ENCODE data around the gene MAPK13. TPM values are rescaled to one million over a fixed set of nuclear protein-coding genes. Genes with fewer than 3 reads are reported as not detected.

MAPK13 gene
- total RNA-seq, 1 donor, result 4.3 TPM

DNA sequence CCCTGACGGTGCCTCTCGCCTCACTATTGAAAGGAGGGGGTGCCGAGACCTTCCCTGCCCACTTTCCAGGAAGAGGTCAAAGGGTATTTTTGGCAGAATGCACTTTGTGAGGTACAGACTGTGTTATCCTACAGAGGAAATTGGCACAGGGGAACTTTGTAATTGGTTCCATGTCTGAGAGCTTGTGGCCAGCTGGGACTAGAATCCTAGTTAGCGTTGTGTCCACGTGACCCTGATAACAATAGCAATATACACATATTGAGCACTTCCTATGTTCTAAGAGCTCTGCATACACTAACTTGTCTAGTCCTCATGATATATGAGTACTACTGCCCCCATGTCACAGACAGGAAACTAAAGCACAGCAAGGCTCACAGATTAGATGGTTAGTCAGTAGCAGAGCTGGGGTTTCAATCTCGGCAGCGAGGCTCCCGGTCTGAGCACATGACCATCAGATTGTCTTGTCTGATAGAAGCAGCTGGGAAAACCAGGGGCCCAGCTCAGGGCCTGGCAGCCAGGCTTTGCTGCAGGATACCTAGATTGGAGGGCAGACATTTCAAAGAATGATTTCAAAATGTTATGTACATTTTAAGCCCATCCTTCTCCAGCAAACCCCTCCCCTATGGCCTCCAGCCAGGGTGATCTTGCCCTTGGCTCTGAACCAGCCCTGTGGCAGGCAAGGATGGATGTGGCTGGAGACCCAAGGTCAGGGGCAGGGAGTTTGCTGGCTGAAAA, 1.4 kb downstream of the MAPK13 start:
- H3K4me3 ChIP-seq (ENCODE audit: insufficient read depth, low read length), result peak overlapping the region; percentile 73
- H3K79me2 ChIP-seq (ENCODE audit: insufficient read depth, low read length), result peaks cover 3% of the 10 kb centered on the region
- H3K27me3 ChIP-seq (ENCODE audit: insufficient read depth, low read length), result no peaks in the 10 kb centered on the region
- H3K9me3 ChIP-seq (ENCODE audit: low read depth, low read length), result no peaks in the 10 kb centered on the region
- H3K36me3 ChIP-seq (ENCODE audit: insufficient read depth, low read length), result no peaks in the 10 kb centered on the region
- no peak for TF ChIP-seq CTCF (IDR thresholded peaks at IDR 0.05; ENCODE audit: extremely low read depth, low read depth, low read length)
- H4K20me1 ChIP-seq (ENCODE audit: insufficient read depth, low read length), result no peaks in the 10 kb centered on the region
- peaks cover 37% of the 10 kb centered on the region for H3K4me1 ChIP-seq (ENCODE audit: insufficient read depth, low read length)
- no peak overlapping the region for H3K27ac ChIP-seq (ENCODE audit: low read depth, low read length)
- DNase-seq (ENCODE audit: insufficient read length, low spot score, missing footprints), result peak; percentile 93
- H3K4me2 ChIP-seq (ENCODE audit: insufficient read depth, low read length), result peak overlapping the region; percentile 89
- peak overlapping the region; percentile 66 for H2AFZ ChIP-seq (ENCODE audit: low read length)

- H3K36me3 ChIP-seq (ENCODE audit: insufficient read depth, low read length), result no peaks in the 10 kb centered on the region
- H3K27ac ChIP-seq (ENCODE audit: low read depth, low read length), result no peak overlapping the region
- peak overlapping the region; percentile 66 for H2AFZ ChIP-seq (ENCODE audit: low read length)
- no peaks in the 10 kb centered on the region for H3K9me3 ChIP-seq (ENCODE audit: low read depth, low read length)
- no peaks in the 10 kb centered on the region for H3K27me3 ChIP-seq (ENCODE audit: insufficient read depth, low read length)
- H3K79me2 ChIP-seq (ENCODE audit: insufficient read depth, low read length), result peaks cover 3% of the 10 kb centered on the region
- H4K20me1 ChIP-seq (ENCODE audit: insufficient read depth, low read length), result no peaks in the 10 kb centered on the region
- no peak for DNase-seq (ENCODE audit: insufficient read length, low spot score, missing footprints)
- H3K4me1 ChIP-seq (ENCODE audit: insufficient read depth, low read length), result peaks cover 30% of the 10 kb centered on the region
- no peak for TF ChIP-seq CTCF (IDR thresholded peaks at IDR 0.05; ENCODE audit: extremely low read depth, low read depth, low read length)
- H3K4me3 ChIP-seq (ENCODE audit: insufficient read depth, low read length), result peak overlapping the region; percentile 73
- peak overlapping the region; percentile 89 for H3K4me2 ChIP-seq (ENCODE audit: insufficient read depth, low read length)
Measured at GRCh38 chr6:36132246-36132895, 2.1 kb downstream of the MAPK13 start.

DNA sequence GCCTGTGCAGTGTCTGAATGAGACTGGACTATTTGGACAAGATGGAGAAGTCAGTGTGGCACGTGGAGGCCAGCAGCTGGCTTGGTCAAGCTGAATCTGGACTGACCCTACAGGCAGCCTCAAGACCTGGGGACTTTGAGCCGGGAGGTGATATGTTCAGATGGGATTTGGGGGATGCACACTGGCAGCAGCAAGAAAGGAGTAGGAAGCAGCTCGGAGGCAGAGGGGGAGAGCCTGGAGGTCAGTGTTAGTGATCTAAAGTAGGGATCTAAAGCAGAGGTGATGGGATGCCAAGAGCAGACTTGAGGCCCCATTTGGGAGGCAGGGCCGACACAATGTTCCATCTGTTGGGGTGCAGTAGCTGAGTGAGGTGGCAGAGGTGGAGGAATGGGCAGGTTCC, 2.8 kb downstream of the MAPK13 start:
- Histone ChIP-seq H3K27ac (ENCODE audit: low read depth, low read length) (no peak overlapping the region), H3K27me3 (ENCODE audit: insufficient read depth, low read length) (no peaks in the 10 kb centered on the region), H2AFZ (ENCODE audit: low read length) (no peak overlapping the region), H4K20me1 (ENCODE audit: insufficient read depth, low read length) (no peaks in the 10 kb centered on the region), H3K9me3 (ENCODE audit: low read depth, low read length) (no peaks in the 10 kb centered on the region), H3K4me3 (ENCODE audit: insufficient read depth, low read length) (no peak overlapping the region), H3K4me2 (ENCODE audit: insufficient read depth, low read length) (no peak overlapping the region), H3K4me1 (ENCODE audit: insufficient read depth, low read length) (peaks cover 24% of the 10 kb centered on the region), H3K79me2 (ENCODE audit: insufficient read depth, low read length) (peaks cover 3% of the 10 kb centered on the region), H3K36me3 (ENCODE audit: insufficient read depth, low read length) (peaks cover 4% of the 10 kb centered on the region)
- no peak for DNase-seq (ENCODE audit: insufficient read length, low spot score, missing footprints)
- TF ChIP-seq CTCF (IDR thresholded peaks at IDR 0.05; ENCODE audit: extremely low read depth, low read depth, low read length), result no peak

DNA sequence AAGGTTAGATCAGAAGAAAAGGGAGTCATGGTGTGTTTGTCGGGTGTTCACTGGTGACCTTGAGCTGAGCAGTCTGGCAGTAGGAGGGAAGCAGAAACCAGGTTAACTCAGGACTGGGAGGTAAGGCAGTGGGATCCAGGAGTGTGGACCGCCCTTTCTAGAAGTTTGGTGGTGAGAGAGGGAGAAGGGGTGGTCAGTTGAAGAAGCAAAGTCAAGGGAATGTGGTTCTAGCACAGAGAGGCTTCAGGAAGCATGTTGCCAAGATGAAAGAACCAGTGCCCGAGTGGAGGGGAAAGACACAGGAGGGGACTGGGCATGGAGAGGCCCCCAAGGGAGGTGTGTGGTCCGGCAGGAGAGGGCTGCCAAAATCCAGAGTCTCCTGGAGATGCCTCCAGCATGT, 3.6 kb downstream of the MAPK13 start:
- peaks cover 21% of the 10 kb centered on the region for H3K4me1 ChIP-seq (ENCODE audit: insufficient read depth, low read length)
- peaks cover 7% of the 10 kb centered on the region for H3K36me3 ChIP-seq (ENCODE audit: insufficient read depth, low read length)
- no peaks in the 10 kb centered on the region for H3K9me3 ChIP-seq (ENCODE audit: low read depth, low read length)
- peaks cover 3% of the 10 kb centered on the region for H3K79me2 ChIP-seq (ENCODE audit: insufficient read depth, low read length)
- H4K20me1 ChIP-seq (ENCODE audit: insufficient read depth, low read length), result no peaks in the 10 kb centered on the region
- H3K27ac ChIP-seq (ENCODE audit: low read depth, low read length), result no peak overlapping the region
- H3K4me3 ChIP-seq (ENCODE audit: insufficient read depth, low read length), result no peak overlapping the region
- no peak for TF ChIP-seq CTCF (IDR thresholded peaks at IDR 0.05; ENCODE audit: extremely low read depth, low read depth, low read length)
- no peaks in the 10 kb centered on the region for H3K27me3 ChIP-seq (ENCODE audit: insufficient read depth, low read length)
- DNase-seq (ENCODE audit: insufficient read length, low spot score, missing footprints), result peak; percentile 88
- H3K4me2 ChIP-seq (ENCODE audit: insufficient read depth, low read length), result no peak overlapping the region
- H2AFZ ChIP-seq (ENCODE audit: low read length), result no peak overlapping the region
